Forelimb muscle (tissue), 1 donor: ENCODE results near the gene GK2. TPM values are rescaled to one million over a fixed set of nuclear protein-coding genes. Genes with fewer than 3 reads are reported as not detected.

Source experiments
- DNase-seq: peaks from one replicate; pipeline ENCODE4 v3.0.0-alpha.2; 2013; ENCODE audit warnings: low read depth
- polyA plus RNA-seq: library from polyadenylated mRNA; unstranded; fragments of 120-200 nt; gene quantifications from one replicate; pipeline ENCODE4 v1.2.1, GENCODE V29; 2013; ENCODE audit not compliant: insufficient read length

Gene GK2
- not detected for polyA plus RNA-seq

DNA sequence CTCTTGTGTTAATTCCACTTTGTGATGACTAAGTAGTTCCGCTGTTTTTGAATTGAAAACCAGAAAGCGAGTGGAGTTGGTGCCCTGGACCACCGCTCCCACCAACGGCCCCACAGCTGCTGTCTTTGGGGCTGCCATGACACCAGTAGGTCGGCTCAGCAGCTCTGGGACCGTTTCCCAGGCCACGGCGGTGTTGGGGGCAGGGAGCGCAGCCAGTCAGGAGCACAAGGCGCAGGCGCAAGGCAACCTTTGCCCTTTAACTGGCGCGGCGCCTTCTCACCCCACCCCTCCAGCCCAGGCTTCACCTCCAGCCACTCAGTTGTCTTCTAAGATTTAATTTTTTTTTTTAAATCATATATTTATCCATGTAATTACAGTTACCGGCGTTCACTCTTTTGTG, at the start of gene GK2:
TSS of gene GK2 (minus strand) at position 166 of the 400 bp plus-strand sequence. CDS start at position 138, 28 bp downstream.
- DNase-seq, result no peak

DNA sequence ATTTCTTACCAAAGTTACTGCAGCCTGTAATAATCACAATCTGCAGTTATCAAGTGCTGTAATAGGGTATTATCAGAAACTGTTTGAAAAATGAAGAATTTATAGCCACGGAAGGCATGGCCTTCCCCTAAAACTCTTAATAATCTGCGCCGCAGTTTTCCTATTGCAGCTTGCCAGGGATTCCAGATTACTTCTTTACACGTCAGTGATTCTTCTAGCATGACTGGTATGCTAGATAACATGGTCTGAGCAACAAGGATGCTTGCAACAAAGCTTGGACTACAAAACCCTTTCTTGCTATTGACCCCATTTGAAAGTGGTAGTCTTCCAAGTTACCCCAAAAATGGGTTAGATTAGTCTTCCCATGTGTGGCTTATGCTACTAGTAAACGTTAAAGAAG, 47.2 kb upstream of the GK2 start:
- no peak for DNase-seq

DNA sequence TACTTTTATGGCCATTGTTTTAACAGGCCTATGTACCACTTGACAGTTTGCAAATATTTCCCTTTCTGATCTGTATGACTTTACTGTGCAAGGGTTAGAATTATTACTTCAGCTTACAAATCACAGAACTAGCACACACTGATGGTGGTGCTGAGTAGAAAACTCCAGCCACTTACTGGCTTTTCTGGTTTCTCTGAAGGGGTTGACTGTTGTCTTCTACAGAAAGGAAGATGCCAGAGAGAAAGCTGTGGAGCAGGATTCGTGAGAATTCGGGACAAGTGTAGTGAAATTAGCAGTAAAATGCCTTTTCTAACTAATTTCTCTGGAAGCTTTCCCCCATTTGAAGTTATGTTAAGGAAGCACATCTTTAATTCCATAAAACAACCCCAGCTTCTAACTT, 46.6 kb upstream of the GK2 start:
- no peak for DNase-seq

DNA sequence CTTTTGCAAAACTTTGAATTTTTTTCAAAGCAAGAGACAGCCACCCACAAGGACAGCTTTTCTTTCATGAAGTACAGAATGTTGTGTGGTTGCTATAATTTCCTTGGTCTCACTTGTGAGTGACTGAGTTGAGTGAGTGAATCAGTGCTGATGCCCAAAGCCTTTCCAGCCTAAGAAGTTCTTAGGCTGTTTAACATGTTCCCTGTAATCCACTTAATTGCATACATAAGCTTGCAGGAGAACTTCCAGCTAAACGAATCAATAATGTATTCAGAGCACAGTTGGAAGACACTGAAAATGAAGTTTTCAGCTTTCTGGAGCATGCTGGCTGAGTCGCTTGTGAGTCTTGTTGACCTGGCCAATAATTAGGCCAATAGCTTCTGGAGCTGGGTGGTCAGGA, 42.0 kb upstream of the GK2 start:
- no peak for DNase-seq

DNA sequence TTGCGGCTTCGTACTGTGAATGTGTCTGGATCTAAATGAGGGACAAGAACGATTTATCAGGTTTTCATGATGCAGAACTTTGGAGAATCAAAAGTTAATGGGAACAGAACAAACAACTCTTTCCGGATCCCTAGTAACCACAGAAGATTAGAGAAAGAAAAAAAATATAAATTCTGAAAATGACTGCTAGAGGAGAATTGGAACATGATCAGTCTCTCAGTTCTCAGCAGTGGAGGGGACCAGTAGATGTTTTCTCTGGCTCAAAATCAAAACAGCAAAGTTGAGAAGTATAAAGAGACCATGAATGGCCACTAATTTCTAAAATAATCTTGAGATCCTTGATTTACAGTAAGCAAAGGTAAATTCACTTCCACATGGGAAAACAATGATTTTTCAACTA, 38.1 kb upstream of the GK2 start:
- DNase-seq, result no peak

DNA sequence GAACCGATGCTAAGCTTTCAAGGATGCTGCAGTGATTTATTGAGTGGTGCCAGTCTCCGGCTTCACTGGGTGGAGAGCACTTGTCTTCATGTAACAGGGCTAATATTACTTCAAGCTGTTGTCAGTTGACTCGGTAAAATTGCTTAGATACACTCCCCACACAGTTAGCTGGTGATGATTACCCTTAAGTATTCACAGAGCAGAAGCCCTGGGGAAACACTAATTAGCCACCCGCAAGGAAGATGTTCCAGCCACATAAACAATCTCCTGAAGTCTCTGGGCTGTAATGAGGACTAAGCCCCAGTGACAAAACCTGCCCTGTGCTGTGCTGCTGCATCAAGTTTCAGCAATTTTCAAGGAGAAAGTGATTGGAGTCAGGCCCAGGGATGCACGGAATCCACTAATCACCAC, 37.3 kb upstream of the GK2 start:
- DNase-seq, result no peak

DNA sequence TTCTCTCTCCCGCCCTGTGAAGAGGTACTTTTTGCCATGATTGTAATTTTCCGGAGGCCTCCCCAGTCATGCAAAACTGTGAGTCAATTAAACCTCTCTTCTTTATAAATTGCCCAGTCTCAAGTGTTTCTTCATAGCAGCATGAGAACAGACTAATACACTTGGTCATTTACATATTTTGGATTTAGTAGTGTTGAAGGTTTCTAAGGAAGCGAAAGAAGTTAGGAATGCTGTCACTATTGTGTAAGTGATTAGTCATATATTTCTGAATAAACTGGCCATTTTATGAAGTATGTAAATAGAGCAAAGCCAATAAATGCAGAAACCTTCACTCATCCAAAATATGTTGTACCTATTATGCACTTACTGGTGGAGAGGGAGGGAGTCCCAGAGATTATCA, 34.4 kb upstream of the GK2 start:
- no peak for DNase-seq

DNA sequence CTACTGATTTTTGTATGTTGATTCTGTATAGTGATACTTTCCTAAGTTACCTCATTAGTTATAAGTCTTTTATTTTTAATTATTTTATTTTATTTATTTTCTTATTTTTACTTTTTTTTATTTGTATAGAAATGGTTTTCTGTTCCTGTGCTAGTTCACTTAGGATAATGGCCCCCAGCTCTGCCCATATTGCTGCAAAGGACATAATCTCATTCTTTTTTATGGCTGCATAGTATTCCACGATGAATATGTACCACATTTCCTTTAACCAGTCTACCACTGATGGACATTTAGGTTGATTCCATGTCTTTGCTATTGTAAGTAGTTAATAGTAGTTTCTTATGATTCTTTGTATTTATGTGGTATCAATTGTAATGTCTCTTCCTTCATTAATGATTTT, 31.5 kb upstream of the GK2 start:
- DNase-seq, result no peak

DNA sequence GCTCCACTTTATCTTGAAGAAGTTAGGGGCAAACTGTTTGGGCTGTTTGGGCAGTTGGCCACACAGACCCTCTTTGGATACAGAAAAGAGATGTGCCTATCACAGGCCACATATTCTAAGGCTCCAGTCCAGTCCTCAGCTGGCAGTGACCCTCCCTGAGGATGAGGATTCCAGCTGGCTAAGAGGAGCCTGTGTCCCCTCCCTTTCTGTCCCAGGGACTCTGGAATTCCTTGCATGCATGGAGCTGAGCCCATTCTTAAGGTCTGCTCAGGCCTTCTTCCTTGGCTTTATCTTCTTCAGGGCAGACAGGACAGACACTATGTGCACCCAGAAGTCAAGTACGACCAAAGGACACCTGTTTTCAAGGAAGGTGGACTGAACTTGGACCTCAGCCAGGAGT, 23.8 kb upstream of the GK2 start:
- DNase-seq, result no peak

DNA sequence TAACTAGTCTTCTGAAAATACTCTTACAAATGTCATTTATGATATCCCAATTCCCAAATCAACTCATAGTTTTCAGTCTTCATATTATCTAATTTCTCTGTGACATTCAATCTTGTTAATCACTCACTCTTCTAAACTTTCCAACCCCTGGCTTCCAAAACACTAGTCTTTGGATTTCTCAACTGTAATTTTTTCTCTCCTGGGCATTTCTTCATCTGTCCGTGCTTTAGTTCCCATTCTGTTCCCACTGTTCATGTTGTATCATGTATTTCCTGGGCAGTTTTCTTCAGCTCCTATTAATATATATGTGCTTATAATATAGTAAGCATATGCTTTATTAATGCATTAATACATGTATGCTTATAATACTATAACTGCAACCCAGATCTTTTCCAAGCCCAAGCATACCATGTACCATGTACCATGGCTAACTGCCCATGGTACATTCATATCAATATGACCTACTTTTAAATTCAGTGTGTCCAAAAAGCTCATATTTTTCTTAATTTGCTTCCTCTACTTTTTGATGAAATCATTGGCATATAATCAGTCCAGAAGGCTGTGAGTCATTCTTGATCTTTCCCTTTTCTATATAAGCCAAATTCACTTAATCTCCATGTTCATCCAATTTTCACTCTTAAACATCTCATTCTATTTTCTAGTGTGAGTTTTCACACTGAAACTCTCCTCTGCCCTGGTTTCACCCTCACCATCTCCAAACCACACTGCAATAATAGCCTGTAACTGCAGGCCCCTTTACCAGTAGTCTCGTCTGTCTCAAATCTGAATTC, 21.3 kb upstream of the GK2 start:
- DNase-seq, result no peak

DNA sequence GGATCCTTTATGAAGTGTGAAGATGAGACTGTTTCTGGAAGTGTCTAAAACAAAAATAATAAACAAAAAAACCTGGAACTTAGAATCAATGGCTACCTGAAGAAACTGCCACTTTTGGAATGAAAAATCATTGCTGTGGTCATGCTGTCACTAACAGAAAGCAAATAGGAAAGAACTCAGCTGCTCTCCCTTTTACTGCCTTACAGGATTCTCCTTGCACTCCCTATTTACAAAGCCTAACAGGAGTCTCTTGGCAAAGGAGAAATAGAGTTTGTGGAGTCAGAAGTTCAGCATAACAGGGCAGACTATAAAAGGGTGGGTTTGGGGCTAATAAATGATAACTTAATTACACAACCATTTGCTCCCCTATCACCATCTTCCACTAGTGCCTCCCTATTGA, 19.0 kb upstream of the GK2 start:
- DNase-seq, result no peak

DNA sequence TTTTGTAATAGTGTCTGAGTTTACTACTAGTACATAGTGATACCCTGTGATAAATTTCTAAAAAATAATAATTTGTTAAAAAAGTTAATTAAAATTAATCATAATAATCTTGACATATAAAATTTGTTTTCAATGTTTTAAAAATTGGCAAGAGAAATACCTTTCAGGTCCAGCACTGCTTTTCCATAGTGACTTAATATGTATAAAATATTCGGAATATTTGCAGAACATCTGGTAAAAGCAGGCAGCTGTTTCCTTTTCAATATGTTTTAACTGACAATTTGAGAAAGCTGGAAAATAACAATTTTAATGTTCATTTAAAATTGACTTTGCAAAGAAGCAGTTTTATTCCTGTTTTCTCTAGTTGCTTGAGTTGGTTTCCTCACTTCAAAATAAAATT, 17.6 kb upstream of the GK2 start:
- DNase-seq, result peak; percentile 54

DNA sequence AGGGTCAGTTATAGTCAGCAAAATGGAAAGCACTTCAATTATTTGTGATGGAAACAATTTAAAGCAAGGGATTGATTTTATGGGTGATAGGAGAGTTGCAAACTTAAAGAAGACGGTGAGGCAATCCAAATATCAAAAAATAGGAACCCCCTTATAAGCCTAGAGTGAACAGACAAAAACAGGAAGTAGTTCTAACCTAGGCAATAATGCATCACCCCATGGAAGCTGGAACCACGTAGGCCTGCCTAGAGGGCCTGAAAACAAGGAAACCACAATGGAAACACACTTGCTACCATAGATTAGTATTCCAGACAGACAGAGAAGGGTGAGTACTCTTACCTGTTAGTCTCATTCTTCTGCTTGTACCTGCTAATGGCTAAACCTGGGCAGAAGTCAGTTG, 13.5 kb upstream of the GK2 start:
- DNase-seq, result no peak

DNA sequence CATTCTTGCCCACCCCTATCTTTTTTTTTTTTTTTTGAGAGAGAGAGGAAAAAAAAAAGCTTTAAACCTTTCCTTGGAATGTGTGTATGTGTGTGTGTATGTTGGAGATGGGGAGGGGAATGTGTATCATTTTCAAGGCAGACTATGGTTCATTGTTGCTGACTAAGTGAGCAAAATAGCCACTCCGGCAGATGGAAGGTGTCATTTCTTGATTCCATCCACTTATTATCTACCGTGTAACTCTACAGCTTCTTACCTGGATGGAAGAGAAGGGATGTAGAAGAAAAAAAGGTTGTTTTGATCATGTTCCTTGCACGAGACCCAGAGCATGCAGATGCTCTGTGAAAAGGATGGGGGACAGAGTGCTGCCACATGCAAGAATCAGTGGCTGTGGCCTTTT, 5.9 kb upstream of the GK2 start:
- DNase-seq, result no peak

DNA sequence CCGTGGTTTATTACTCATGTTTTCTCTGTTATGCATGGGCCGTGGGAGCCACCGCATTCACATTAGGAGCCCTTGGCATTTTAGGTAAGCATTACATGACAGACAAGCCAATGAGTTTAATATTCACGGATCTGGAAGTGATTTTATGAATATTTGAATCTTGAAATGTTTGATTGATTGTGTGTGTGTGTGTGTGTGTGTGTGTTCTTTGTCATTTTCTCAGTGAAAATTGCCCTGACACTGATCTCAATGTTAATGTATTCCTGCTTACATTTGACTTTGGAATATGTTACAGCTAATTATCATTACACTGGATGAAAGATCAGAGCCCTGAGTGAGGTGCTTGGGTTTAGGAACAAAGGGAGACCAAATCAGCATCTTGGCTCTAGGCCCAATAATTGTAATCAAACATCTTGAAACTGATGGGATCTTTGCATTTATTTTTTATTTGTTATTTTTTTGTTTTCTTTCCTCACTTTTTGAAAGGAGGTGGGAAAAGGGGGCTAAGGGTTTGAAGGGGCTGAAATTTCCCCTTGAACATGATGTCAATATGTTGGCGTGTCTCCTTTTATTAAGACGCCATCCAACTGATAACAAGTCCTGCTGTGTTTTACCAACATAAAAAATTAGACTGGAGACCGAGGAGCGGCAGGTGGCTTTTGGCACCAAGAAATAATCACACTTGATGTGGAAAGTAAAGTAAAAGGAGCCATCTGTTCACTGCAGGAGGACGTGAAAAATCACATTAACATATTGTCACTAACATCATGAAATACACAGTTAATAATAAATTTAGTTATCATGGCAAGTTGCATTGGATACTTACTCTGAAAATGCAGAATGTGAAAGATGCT, 5.2 kb upstream of the GK2 start:
- no peak for DNase-seq

DNA sequence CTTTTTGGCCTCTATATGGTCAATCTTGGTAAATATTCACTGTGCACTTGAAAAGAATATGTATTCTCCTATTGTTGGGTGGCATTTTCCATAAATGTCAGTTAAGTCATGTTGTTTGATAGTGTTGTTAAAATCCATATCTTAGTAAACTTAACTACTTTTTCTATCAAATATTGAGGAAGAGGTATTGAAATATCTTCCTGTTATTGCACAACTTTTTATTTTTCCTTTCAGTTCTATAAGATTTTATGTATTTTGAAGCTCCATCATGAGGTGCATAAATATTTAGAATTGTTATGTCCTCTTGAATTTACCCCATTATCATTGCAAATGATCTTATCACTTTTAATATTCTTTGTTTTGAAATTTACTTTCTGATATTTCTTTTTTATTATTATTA, 3.4 kb downstream of the GK2 start:
- DNase-seq, result no peak

DNA sequence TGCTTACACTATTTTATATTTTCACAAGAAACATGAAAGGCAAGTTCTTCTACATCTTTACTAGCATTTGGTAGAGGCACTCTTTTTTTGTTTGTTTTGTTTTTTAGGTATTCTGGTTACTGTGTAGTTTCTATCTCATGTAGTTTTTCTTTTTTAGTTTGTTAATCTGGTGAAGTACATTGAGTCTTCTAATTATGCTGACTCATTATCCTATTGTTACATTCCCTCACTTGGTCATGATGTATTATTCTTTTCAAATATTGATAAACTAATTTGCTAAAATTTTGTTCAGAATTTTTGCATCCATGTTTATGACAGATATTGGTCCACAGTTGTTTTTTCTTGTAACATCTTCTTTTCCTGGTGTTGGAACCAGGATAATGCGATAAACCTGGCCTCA, 4.7 kb downstream of the GK2 start:
- DNase-seq, result no peak

DNA sequence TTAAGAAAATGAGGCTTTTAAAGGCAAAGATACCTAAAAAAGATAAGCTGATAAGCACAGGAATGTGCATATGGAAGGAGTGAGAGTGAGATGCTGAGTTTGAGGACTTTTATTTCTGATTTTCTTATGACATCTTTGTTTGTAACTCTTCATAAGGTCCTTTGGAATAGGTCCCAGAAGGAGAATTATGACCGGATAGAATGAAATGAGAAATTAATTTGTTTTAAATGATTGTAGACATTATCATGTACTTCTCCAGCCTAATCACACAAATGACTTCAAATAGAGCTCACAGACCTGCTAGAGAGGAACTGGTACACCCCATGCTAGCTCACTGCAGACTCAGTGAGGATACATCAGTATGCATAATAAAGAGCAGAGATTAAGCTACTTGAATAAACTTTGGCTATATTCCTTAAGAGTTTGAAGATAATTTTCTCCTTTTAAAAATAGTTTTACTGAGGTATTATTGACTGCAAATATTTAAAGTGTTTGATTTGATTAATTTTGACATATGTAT, 5.6 kb downstream of the GK2 start:
- no peak for DNase-seq

DNA sequence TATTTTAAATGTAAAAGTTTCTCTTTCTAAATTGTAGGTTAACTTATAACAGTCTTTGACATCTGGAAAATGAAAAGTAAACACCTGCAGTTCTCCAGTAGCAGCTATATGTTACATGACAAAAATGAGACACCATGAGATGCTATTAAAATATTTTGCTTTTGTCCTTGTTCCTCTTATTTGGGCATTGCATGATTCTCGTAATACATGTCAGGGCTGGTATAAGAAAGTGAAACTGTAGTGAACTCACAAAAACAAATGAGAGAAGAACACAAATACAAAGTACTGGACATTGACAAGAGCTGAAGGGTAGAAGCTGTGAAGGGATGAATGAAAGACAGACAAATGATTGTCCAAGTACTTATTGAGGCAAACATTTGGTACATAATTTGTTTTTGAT, 9.0 kb downstream of the GK2 start:
- DNase-seq, result no peak

DNA sequence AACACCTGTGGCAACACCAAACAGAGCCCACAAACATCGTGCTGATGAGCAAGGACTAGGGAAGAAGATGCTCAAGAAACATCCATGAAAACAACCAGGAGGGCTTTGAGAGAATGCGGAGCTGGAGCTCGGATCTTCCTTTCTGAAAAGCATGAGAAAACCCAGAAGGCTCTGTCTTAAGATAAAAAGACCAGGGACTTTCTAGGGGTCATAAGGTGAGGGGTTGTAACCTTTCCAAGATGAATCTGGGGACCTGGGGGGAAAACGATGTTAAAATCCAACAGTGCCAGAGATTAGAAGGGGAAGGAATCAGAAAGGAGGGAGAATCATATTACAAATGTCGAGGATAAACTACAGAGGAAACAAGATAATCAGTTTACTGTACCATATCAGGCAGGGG, 10.1 kb downstream of the GK2 start:
- no peak for DNase-seq

DNA sequence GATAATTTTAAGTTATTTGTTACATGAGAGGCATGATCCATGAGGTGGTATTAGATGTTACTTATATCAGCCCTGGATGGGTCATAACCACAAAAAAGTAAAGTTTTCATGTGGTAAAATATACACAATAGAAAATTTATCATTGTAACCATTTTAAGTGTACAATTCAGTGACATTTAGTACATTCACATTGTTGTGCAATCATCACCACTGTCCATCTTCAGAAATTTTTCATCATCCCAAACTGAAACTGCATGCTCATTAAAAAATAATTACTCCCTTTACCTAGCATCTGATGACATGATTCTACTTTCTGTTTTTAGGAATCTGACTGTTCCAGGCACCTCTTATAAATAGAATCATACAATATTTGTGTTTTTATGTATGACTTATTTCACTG, 11.2 kb downstream of the GK2 start:
- no peak for DNase-seq

DNA sequence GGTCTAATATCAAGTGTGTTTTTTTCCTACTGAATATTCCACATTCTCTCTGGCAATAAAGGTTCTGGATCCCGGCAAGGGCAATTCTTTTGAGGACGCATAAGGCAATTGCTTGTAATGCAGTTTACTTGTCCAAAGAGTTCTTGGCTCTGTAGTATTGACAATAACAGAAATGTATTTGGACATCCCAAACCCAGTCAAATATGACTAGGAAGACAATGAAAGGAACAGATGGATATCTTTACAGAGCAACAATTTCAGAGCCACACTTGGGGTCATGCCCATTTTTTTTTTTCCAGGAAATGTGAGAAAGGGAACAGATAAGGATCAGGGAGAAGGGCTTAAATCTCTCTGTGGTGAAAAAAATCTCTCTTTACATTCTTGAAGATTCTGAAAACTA, 12.2 kb downstream of the GK2 start:
- DNase-seq, result peak; percentile 14

DNA sequence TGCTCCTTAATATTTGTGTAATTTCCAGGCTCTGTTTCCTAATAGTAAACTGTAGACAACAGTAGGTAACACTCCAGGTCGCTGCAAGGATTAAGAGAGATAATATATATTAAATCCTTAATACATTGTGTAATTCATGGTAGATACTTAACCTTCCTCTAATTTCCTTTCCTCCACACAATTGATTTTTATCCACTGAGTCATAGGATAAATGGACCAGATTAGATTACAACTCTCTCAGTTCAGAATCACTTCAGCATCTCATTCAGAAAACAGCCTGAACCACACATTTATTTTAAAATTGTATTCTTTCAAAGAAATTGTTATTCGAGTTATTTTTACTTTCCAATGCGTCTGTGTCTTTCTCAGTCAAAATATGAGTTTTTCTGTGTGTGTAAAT, 17.1 kb downstream of the GK2 start:
- DNase-seq, result no peak
